B cell (primary cell): ENCODE measurements around the gene LOC101059915.

Experiments used
- ATAC-seq: fragments of 200-7000 bp; cut with Tn5 transposase; one replicate; pipeline ENCODE4 v1.10.0; 2021; ENCODE audit warnings: low read depth, mild to moderate bottlenecking, moderate number of reproducible peaks, moderate library complexity
- CTCF ChIA-PET: fragments of 350-600 bp; sonication (Branson Sonifier 250); formaldehyde crosslinking; loops from one replicate; lab custom pipeline; 2021; ENCODE audit warnings: antibody characterized with exemption, inconsistent platforms; lab: Charles Lee
- POLR2A ChIA-PET: fragments of 350-600 bp; sonication (Branson Sonifier 250); formaldehyde crosslinking; loops from one replicate; lab custom pipeline; 2021; ENCODE audit warnings: antibody characterized with exemption; lab: Charles Lee
- DNase-seq: peaks from one replicate; pipeline ENCODE4 v3.0.0; 2013
- H2AFZ ChIP-seq: 2 replicates; pipeline ENCODE4 v1.6.1; 2012; ENCODE audit warnings: mild to moderate bottlenecking, low read depth, low read length; ENCODE audit not compliant: insufficient read depth, poor library complexity, severe bottlenecking
- H3K27ac ChIP-seq, 2 donors: 1 replicate in 1 of 2; 2 replicates in 1 of 2; pipeline ENCODE4 v1.5.1; 2012 to 2013; ENCODE audit warnings: low read length in 2 of 2, mild to moderate bottlenecking in 2 of 2, moderate library complexity in 1 of 2
- H3K27me3 ChIP-seq, 4 experiments: fragments of 200-600 bp in 1 of 4; sonication (generic) in 1 of 4; replicated peaks in 1 of 4; 1 replicate in 2 of 4; 2 replicates in 2 of 4; pipeline versions ENCODE4 v1.6.1 to v1.7.0; 2013 to 2016; ENCODE audit warnings: low read length in 3 of 4, mild to moderate bottlenecking in 2 of 4, mixed read lengths in 1 of 4, moderate library complexity in 1 of 4; ENCODE audit not compliant: insufficient read depth in 4 of 4, control insufficient read depth in 3 of 4; ENCODE audit errors: control extremely low read depth in 1 of 4
- H3K36me3 ChIP-seq, 2 experiments: replicated peaks in 1 of 2; 1 replicate in 1 of 2; 2 replicates in 1 of 2; pipeline versions ENCODE4 v1.6.1 to v1.7.1; 2013; ENCODE audit warnings: low read length in 1 of 2; ENCODE audit not compliant: insufficient read depth in 2 of 2, control insufficient read depth in 1 of 2; ENCODE audit errors: control extremely low read depth in 1 of 2, extremely low read depth in 1 of 2
- H3K4me1 ChIP-seq, 2 donors: fragments of 200-600 bp in 1 of 2; sonication (generic) in 1 of 2; 1 replicate in 1 of 2; 2 replicates in 1 of 2; pipeline versions ENCODE4 v1.5.1 to v1.6.1; 2013 to 2017; ENCODE audit warnings: low read length in 2 of 2; ENCODE audit not compliant: control insufficient read depth in 2 of 2, insufficient read depth in 2 of 2
- H3K4me2 ChIP-seq: replicated peaks from 2 replicates; pipeline ENCODE3; 2012; ENCODE audit warnings: mild to moderate bottlenecking, low read depth, low read length; ENCODE audit not compliant: poor library complexity, severe bottlenecking
- H3K4me3 ChIP-seq, 5 experiments: fragments of 200-600 bp in 1 of 5; sonication (generic) in 1 of 5; 1 replicate in 3 of 5; 2 replicates in 2 of 5; pipeline versions ENCODE4 v1.5.1 to v1.7.0; 2011 to 2016; ENCODE audit warnings: low read length in 4 of 5, mild to moderate bottlenecking in 4 of 5, low read depth in 2 of 5, control low read depth in 1 of 5, moderate library complexity in 1 of 5; ENCODE audit not compliant: insufficient read depth in 1 of 5; ENCODE audit errors: control extremely low read depth in 1 of 5, extremely low read depth in 1 of 5
- H3K79me2 ChIP-seq: fragments of 200-600 bp; sonication (generic); one replicate; pipeline ENCODE4 v1.6.0; 2016; ENCODE audit warnings: low read length; ENCODE audit not compliant: control insufficient read depth, insufficient read depth
- H3K9ac ChIP-seq: fragments of 200-600 bp; sonication (generic); 2 replicates; pipeline ENCODE4 v1.6.1; 2017; ENCODE audit warnings: mild to moderate bottlenecking, low read length, moderate library complexity
- H3K9me3 ChIP-seq, 3 donors: one replicate each; pipeline versions ENCODE4 v1.6.1 to v1.7.1; 2013; ENCODE audit warnings: low read length in 2 of 3; ENCODE audit not compliant: control insufficient read depth in 2 of 3, insufficient read depth in 1 of 3; ENCODE audit errors: control extremely low read depth in 1 of 3
- H4K20me1 ChIP-seq: 2 replicates; pipeline ENCODE4 v1.6.0; 2012; ENCODE audit warnings: mild to moderate bottlenecking, low read length; ENCODE audit not compliant: insufficient read depth, control insufficient read depth, poor library complexity, severe bottlenecking
- H3K27ac Mint-ChIP-seq: one replicate; pipeline ENCODE4 v1.8.0; 2021; ENCODE audit warnings: mixed read lengths
- H3K27me3 Mint-ChIP-seq: one replicate; pipeline ENCODE4 v1.8.0; 2021; ENCODE audit warnings: mixed read lengths
- H3K4me1 Mint-ChIP-seq: one replicate; pipeline ENCODE4 v1.8.0; 2021; ENCODE audit warnings: mixed read lengths
- H3K4me3 Mint-ChIP-seq: one replicate; pipeline ENCODE4 v1.8.0; 2021; ENCODE audit warnings: mixed read lengths
- H3K9me3 Mint-ChIP-seq: one replicate; pipeline ENCODE4 v1.8.0; 2022; ENCODE audit warnings: mixed read lengths; ENCODE audit not compliant: insufficient read depth
- CTCF ChIP-seq: fragments of 200-600 bp; IDR thresholded peaks from one replicate; pipeline ENCODE4 v1.8.0; 2022; ENCODE audit warnings: antibody characterized with exemption, mild to moderate bottlenecking
- EZH2 ChIP-seq: IDR thresholded peaks from 2 replicates; pipeline ENCODE4 v1.6.1; 2012; ENCODE audit warnings: borderline replicate concordance, low read depth, mild to moderate bottlenecking, moderate library complexity, low read length; ENCODE audit not compliant: insufficient read depth, poor library complexity, severe bottlenecking
- WGBS: methylation state at CpG from one replicate; pipeline ENCODE4 v1.1.5; 2013; ENCODE audit warnings: missing lambda C conversion rate; ENCODE audit not compliant: insufficient coverage; 5-methylcytosine and 5-hydroxymethylcytosine counted together
- intact Hi-C: fragments of 100-400 bp; cut with micrococcal nuclease; formaldehyde crosslinking; loops from one replicate; pipeline ENCODE4 v1.10.0; 2022

LOC101059915 gene

DNA sequence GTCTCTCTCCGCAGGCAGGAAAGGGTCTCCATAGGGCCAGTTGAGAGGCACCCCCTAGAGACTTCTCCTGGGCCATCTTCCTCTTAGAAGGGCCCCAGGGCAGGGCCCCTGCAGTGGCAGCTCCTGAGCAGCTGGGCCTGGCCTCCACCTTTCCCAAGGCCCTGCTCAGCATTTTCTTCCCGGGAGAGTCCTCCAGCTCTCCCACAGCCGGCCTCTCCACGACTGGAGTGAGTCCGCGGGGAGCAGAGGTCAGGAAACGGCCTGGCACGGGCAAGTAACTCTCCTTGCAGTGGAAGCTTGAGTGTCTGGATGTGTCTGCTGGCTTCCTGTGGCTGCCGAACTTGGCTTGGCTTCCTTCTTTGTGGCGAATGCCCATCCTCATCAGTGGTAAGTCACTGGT, 1.6 kb upstream of the LOC101059915 start:
- ATAC-seq (no peak), DNase-seq (no peak)
- H3K27ac ChIP-seq: no peak overlapping the region
- H3K27me3 Mint-ChIP-seq: peaks cover 5% of the 10 kb centered on the region
- no peaks in the 10 kb centered on the region for H4K20me1 ChIP-seq
- no peaks in the 10 kb centered on the region for H3K79me2 ChIP-seq
- H3K27me3 ChIP-seq: no peaks in the 10 kb centered on the region
- no peaks in the 10 kb centered on the region for H3K36me3 ChIP-seq
- POLR2A ChIA-PET: no interaction called here
- WGBS: 80% methylated on average over 5 of the region's 10 CpGs
- intact Hi-C loops: no loop called here
- no peak overlapping the region for H3K27ac Mint-ChIP-seq
- H3K4me2 ChIP-seq: no peak overlapping the region
- H3K4me1 Mint-ChIP-seq: peaks cover 10% of the 10 kb centered on the region
- no peak overlapping the region for H3K4me3 ChIP-seq
- H3K9me3 Mint-ChIP-seq: no peaks in the 10 kb centered on the region
- TF ChIP-seq EZH2 (no peak), CTCF (no peak)
- H3K9ac ChIP-seq: no peak overlapping the region
- H2AFZ ChIP-seq: no peak overlapping the region
- H3K4me3 Mint-ChIP-seq: no peak overlapping the region
- H3K9me3 ChIP-seq: no peaks in the 10 kb centered on the region
- H3K4me1 ChIP-seq: peaks cover 0 to 3% of the 10 kb centered on the region in 2 donors
- CTCF ChIA-PET: no interaction called here

DNA sequence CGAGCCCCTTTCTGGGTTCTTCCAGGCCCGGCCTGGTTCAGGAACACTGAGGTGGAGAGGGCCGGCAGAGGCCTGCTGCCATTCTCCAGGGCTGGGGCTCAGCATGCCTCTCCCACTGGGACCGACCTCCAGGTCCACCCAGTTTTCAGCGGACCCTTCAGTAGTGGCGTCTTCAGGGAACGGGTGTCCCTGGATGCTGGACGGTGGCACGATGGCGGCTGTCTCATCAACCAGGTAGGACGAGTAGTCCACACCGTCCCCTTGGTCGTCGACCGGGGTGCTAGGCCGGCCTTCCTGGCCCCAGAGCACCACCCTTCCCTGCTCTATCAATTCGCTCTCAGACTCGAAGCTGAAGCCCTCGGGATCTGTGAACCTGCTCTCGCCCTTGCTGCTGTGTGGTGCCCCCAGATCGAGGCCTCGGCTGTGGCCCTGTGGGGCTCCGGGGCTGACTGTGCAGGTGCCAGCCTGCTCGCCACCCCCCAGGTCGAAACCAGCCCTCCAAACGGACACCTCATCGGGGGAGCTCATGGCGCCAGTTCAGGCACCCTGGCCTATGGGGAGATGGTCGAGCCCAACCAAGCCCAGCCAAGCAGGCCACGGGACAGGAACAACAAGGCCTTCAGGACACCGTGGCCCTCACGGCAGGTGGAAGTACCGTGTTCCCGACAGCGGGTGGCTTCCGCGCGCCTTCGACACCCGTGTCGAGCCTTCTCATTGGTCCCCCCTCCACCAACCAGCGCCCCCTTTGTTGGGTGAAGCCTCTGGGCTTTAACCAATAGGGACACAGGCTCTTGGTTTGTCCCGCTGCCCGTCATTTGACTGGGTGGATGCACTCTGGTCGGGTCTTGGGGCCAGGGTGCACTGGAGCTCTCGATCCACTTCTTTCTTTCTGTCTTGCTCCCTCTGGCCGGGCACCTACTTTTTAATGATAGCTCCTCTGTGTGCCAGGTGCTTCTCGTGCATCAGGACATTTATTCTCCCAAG, 814 bp upstream of the LOC101059915 start:
- no peak for DNase-seq
- H3K27me3 Mint-ChIP-seq: peaks cover 9% of the 10 kb centered on the region
- no peak overlapping the region for H3K27ac Mint-ChIP-seq
- Histone ChIP-seq H3K4me3 (no peak overlapping the region), H3K79me2 (no peaks in the 10 kb centered on the region), H3K27ac (no peak overlapping the region), H3K4me2 (no peak overlapping the region), H3K9me3 (no peaks in the 10 kb centered on the region), H4K20me1 (no peaks in the 10 kb centered on the region), H2AFZ (no peak overlapping the region), H3K9ac (no peak overlapping the region), H3K27me3 (no peaks in the 10 kb centered on the region), H3K4me1 (peaks cover 0 to 3% of the 10 kb centered on the region in 2 donors), H3K36me3 (no peaks in the 10 kb centered on the region)
- intact Hi-C loops: no loop called here
- no peak overlapping the region for H3K4me3 Mint-ChIP-seq
- 96% methylated on average over 33 of the region's 48 CpGs for WGBS
- CTCF ChIA-PET: no interaction called here
- POLR2A ChIA-PET: no interaction called here
- TF ChIP-seq EZH2 (no peak), CTCF (no peak)
- H3K9me3 Mint-ChIP-seq: no peaks in the 10 kb centered on the region
- ATAC-seq: no peak
- peaks cover 10% of the 10 kb centered on the region for H3K4me1 Mint-ChIP-seq
